Endothelial cell of umbilical vein (primary cell): ENCODE measurements around the gene CIP2A. TPM values are rescaled to one million over a fixed set of nuclear protein-coding genes. Genes with fewer than 3 reads are reported as not detected.

Source experiments
- BruUV-seq: library from RNA; stranded (reverse); fragments of 400-500 nt; replicated peaks from 2 replicates; lab custom pipeline; 2021; lab: Mats Ljungman, UMichigan
- CTCF ChIA-PET: fragments of 300-600, 350-600 bp; sonication (Branson Sonifier 250); formaldehyde crosslinking; loops from one replicate; lab custom pipeline; 2021; ENCODE audit warnings: antibody characterized with exemption, inconsistent platforms; lab: Charles Lee
- POLR2A ChIA-PET: fragments of 300-600, 350-600 bp; sonication (Branson Sonifier 250); formaldehyde crosslinking; loops from one replicate; lab custom pipeline; 2021; ENCODE audit warnings: antibody characterized with exemption, inconsistent platforms; lab: Charles Lee
- DNase-seq: peaks from one replicate; pipeline ENCODE4 v3.0.0-alpha.2; 2011; ENCODE audit warnings: low read depth, low spot score
- FAIRE-seq: peaks from 2 replicates; lab custom pipeline; 2011; peaks lifted over from hg19 to GRCh38; lab: Jason Lieb, UNC
- H2AFZ ChIP-seq: 2 replicates; pipeline ENCODE4 v1.6.0; 2012; ENCODE audit warnings: low read depth, low read length, control low read depth, inconsistent platforms
- H3K27ac ChIP-seq: 2 replicates; pipeline ENCODE4 v1.5.1; 2011; ENCODE audit warnings: low read depth, mild to moderate bottlenecking, control low read depth, low read length, moderate library complexity; ENCODE audit not compliant: insufficient read depth
- H3K27me3 ChIP-seq, 2 experiments: 2 replicates each; pipeline versions ENCODE4 v1.6.0 to v1.6.1; 2011; ENCODE audit warnings: low read length in 2 of 2, mixed read lengths in 1 of 2; ENCODE audit not compliant: control insufficient read depth in 2 of 2, insufficient read depth in 2 of 2
- H3K36me3 ChIP-seq, 2 experiments: 2 replicates in 1 of 2; 3 replicates in 1 of 2; pipeline ENCODE4 v1.5.1; 2011; ENCODE audit warnings: low read length in 2 of 2, mild to moderate bottlenecking in 1 of 2, moderate library complexity in 1 of 2; ENCODE audit not compliant: control insufficient read depth in 2 of 2, insufficient read depth in 2 of 2; ENCODE audit errors: extremely low read depth in 1 of 2
- H3K4me1 ChIP-seq: 3 replicates; pipeline ENCODE4 v1.5.1; 2011; ENCODE audit warnings: mild to moderate bottlenecking, low read length; ENCODE audit not compliant: control insufficient read depth, insufficient read depth; ENCODE audit errors: extremely low read depth
- H3K4me2 ChIP-seq: 2 replicates; pipeline ENCODE4 v1.6.1; 2011; ENCODE audit warnings: low read length, control low read depth, mixed read lengths; ENCODE audit not compliant: insufficient read depth
- H3K4me3 ChIP-seq, 3 experiments: fragments of 200-600 bp in 1 of 3; sonication (generic), shearing (Covaris generic) in 1 of 3; replicated peaks in 1 of 3; 2 replicates each; pipeline ENCODE4 v1.5.1; 2011 to 2016; ENCODE audit warnings: control low read depth in 3 of 3, low read length in 3 of 3, mild to moderate bottlenecking in 2 of 3, inconsistent platforms in 1 of 3, low read depth in 1 of 3, moderate library complexity in 1 of 3; ENCODE audit not compliant: insufficient read depth in 1 of 3
- H3K79me2 ChIP-seq: 2 replicates; pipeline ENCODE4 v1.6.0; 2012; ENCODE audit warnings: low read length, inconsistent platforms; ENCODE audit not compliant: control insufficient read depth, insufficient read depth
- H3K9ac ChIP-seq: replicated peaks from 2 replicates; pipeline ENCODE3; 2011; ENCODE audit warnings: low read length, control low read depth; ENCODE audit not compliant: insufficient read depth; ENCODE audit errors: extremely low read depth
- H3K9me1 ChIP-seq: replicated peaks from 3 replicates; pipeline ENCODE4 v1.6.0; 2011; ENCODE audit warnings: mild to moderate bottlenecking, low read length; ENCODE audit not compliant: control insufficient read depth, insufficient read depth; ENCODE audit errors: extremely low read depth
- H3K9me3 ChIP-seq: replicated peaks from 2 replicates; pipeline ENCODE4 v1.5.1; 2012; ENCODE audit warnings: low read length, inconsistent platforms; ENCODE audit not compliant: control insufficient read depth, insufficient read depth
- H4K20me1 ChIP-seq: replicated peaks from 2 replicates; pipeline ENCODE3; 2011; ENCODE audit warnings: mild to moderate bottlenecking, low read length; ENCODE audit not compliant: control insufficient read depth, insufficient read depth; ENCODE audit errors: extremely low read depth
- CTCF ChIP-seq, 2 donors: IDR thresholded peaks; 1 replicate in 1 of 2; 2 replicates in 1 of 2; pipeline ENCODE4 v1.5.1; 2011; ENCODE audit warnings: low read length in 2 of 2, mild to moderate bottlenecking in 2 of 2, moderate library complexity in 2 of 2, control low read depth in 1 of 2, inconsistent platforms in 1 of 2, low read depth in 1 of 2; ENCODE audit not compliant: insufficient read depth in 1 of 2; ENCODE audit errors: extremely low read depth in 1 of 2
- EZH2 ChIP-seq: IDR thresholded peaks from 2 replicates; pipeline ENCODE4 v1.6.1; 2012; ENCODE audit warnings: borderline replicate concordance, low read depth, mild to moderate bottlenecking, moderate library complexity, low read length, inconsistent platforms; ENCODE audit not compliant: severe bottlenecking
- FOS ChIP-seq: IDR thresholded peaks from 2 replicates; pipeline ENCODE4 v1.6.1; 2011; ENCODE audit warnings: mild to moderate bottlenecking, low read length, moderate library complexity, borderline replicate concordance; ENCODE audit not compliant: insufficient read depth
- GATA2 ChIP-seq: IDR thresholded peaks from 2 replicates; pipeline ENCODE4 v1.7.0; 2011; ENCODE audit warnings: low read depth, mild to moderate bottlenecking, moderate library complexity, mixed read lengths, low read length; ENCODE audit not compliant: insufficient read length, insufficient read depth
- JUN ChIP-seq: IDR thresholded peaks from 2 replicates; pipeline ENCODE4 v1.6.1; 2011; ENCODE audit warnings: borderline replicate concordance, low read depth; ENCODE audit not compliant: insufficient read length, insufficient read depth
- MAX ChIP-seq: IDR thresholded peaks from 2 replicates; pipeline ENCODE4 v1.6.1; 2011; ENCODE audit not compliant: insufficient read depth, insufficient read length
- MYC ChIP-seq: IDR thresholded peaks from one replicate; pipeline ENCODE4 v1.6.1; 2011; ENCODE audit warnings: mild to moderate bottlenecking, low read depth, low read length
- POLR2A ChIP-seq: IDR thresholded peaks from 2 replicates; pipeline ENCODE4 v1.6.1; 2012; ENCODE audit warnings: low read depth, mild to moderate bottlenecking, control low read depth, low read length
- POLR2AphosphoS5 ChIP-seq: IDR thresholded peaks from 2 replicates; pipeline ENCODE4 v1.6.1; 2012; ENCODE audit warnings: low read depth, mild to moderate bottlenecking, control low read depth, low read length, moderate library complexity; ENCODE audit not compliant: insufficient read depth
- dilution Hi-C: fragments of 300-500 bp; cut with MboI; formaldehyde crosslinking; loops from one replicate; pipeline ENCODE4 v1.15.0; 2019; ENCODE audit warnings: low sequenced_read_pairs; ENCODE audit not compliant: extremely low pct_ligation_motif_present
- intact Hi-C: fragments of 100-400 bp; cut with micrococcal nuclease; formaldehyde crosslinking; loops from one replicate; pipeline ENCODE4 v1.10.0; 2022
- polyA plus RNA-seq, 4 experiments: library from polyadenylated mRNA; depleted of rRNA in 3 of 4; stranded (reverse) in 3 of 4; unstranded in 1 of 4; fragments of >200 nt; gene quantifications; 2 replicates each; pipeline versions ENCODE4 v1.2.1 to v1.2.3, GENCODE V29; 2011 to 2012; ENCODE audit warnings: missing spikeins in 1 of 4
- total RNA-seq: library from RNA; stranded (reverse); gene quantifications from 2 replicates; pipeline ENCODE4 v1.2.3, GENCODE V29; 2021

The CIP2A gene
- total and polyA plus RNA-seq, 2 donors (not counting 3 experiments of a cell fraction or from before 2014, with no cell fraction given) = 9.4 to 33.7 TPM

DNA sequence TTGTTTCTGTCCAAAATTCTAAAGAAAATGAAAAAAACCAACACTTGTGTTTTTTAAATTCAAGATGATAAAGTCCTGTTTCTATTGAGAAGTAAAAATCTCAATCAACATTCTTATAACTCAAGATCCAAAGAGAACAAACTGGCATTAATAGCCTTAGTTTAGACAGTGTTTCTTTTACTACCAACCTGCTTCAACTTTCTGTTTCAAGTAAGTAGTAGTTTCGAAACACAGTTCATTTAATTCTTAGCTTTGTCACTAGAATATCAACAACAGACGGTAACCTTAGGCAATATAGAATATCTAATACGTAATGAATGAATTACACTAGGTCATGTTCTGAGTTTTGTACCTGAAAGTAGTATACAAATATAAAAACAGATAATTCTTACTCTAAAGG is 23.7 kb downstream of the CIP2A start:
- no peak overlapping the region for H3K27ac ChIP-seq
- DNase-seq (no peak), FAIRE-seq (no peak)
- H3K9ac ChIP-seq = no peak overlapping the region
- intact Hi-C loops (no loop called here), dilution Hi-C loops (no loop called here)
- no peak overlapping the region for H3K4me3 ChIP-seq
- no peaks in the 10 kb centered on the region for H3K9me3 ChIP-seq
- H3K36me3 ChIP-seq = peaks cover 0 to 2% of the 10 kb centered on the region in 2 experiments
- H4K20me1 ChIP-seq = no peaks in the 10 kb centered on the region
- no TSS peak for BruUV-seq
- ChIA-PET POLR2A (no interaction called here), CTCF (interaction anchor here (0.9 to 6.5 kb wide), 3 partner anchors 10 to 23 kb away, joined by 3 to 38 read pairs (median 4); no protein-coding TSS in a partner anchor)
- H3K79me2 ChIP-seq = no peaks in the 10 kb centered on the region
- no peak overlapping the region for H3K4me2 ChIP-seq
- no peaks in the 10 kb centered on the region for H3K27me3 ChIP-seq
- no peak overlapping the region for H2AFZ ChIP-seq
- peaks cover 13% of the 10 kb centered on the region for H3K4me1 ChIP-seq
- TF ChIP-seq POLR2AphosphoS5 (no peak), JUN (no peak), MYC (no peak), FOS (no peak), POLR2A (no peak), CTCF (IDR thresholded peaks at IDR 0.05; ENCODE audit: extremely low read depth in 1 of 2, insufficient read depth in 1 of 2, low read depth in 1 of 2, low read length in 2 of 2) (no peak), GATA2 (no peak), EZH2 (no peak), MAX (no peak)
- H3K9me1 ChIP-seq = no peaks in the 10 kb centered on the region
